Colonic mucosa (tissue), 4 donors: ENCODE data around the gene RAD51B. TPM values are rescaled to one million over a fixed set of nuclear protein-coding genes. Genes with fewer than 3 reads are reported as not detected.

Experiments
- DNase-seq: peaks from one replicate; pipeline ENCODE4 v3.0.0-alpha.2; 2020
- H3K27ac ChIP-seq: fragments of 200-600 bp; one replicate; pipeline ENCODE4 v1.8.0; 2021
- H3K27me3 ChIP-seq: fragments of 200-600 bp; one replicate; pipeline ENCODE4 v1.8.0; 2021
- H3K36me3 ChIP-seq: fragments of 200-600 bp; one replicate; pipeline ENCODE4 v1.8.0; 2021
- H3K4me1 ChIP-seq: fragments of 200-600 bp; one replicate; pipeline ENCODE4 v1.8.0; 2021; ENCODE audit warnings: mild to moderate bottlenecking
- H3K4me3 ChIP-seq: fragments of 200-600 bp; one replicate; pipeline ENCODE4 v1.8.0; 2021
- H3K9ac ChIP-seq, 2 donors: one replicate each; pipeline ENCODE4 v1.7.0; 2013; ENCODE audit warnings: control low read depth in 2 of 2, low read depth in 2 of 2, low read length in 2 of 2
- H3K9me3 ChIP-seq: fragments of 200-600 bp; one replicate; pipeline ENCODE4 v1.8.0; 2021
- intact Hi-C: fragments of 100-400 bp; cut with DNase I; formaldehyde crosslinking; loops from one replicate; pipeline ENCODE4 v1.14.1; 2022
- total RNA-seq, 2 donors: library from RNA; stranded (reverse); fragmentation: NEBNext Ultra II Directional in 1 of 2; extraction: Animal tissue kit (Norgen Biotek cat#: 25700) in 1 of 2; gene quantifications; one replicate each; pipeline ENCODE4 v1.2.1, GENCODE V29; 2021
- TF ChIP-seq, protein P1 (sequence below): fragments of 200-600 bp; IDR thresholded peaks from one replicate; pipeline ENCODE4 v1.8.0; 2022; ENCODE audit warnings: antibody characterized with exemption, mild to moderate bottlenecking
- donor health status: healthy.
- donor health status: DM: no; HTN: no; CAD: no.
- donor health status: DM: no; HTN: no; CAD: no.

Gene RAD51B
- total RNA-seq, 2 donors from 2014 or later = 12.7 to 22.0 TPM

DNA sequence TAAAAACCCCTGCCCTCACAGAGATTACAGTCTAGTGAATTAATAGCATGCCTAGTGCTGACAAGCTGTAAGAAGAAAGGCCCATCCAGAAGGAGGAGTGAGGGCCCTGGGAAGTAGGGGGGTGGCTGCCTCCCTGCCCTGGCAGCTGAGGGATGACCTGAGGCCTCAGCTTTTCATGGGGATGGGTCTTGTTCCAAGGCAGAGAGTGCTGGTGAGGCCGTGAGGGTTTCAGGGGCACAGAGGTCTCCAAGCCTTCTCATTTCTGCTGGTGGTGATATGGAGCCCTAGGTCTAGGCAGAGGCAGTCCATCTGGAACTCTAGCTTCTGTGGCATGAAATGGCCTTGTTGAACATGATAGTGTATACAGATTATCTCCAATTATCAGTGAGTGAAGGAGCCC, 858.9 kb downstream of the RAD51B start:
- intact Hi-C loops = no loop called here
- H3K27ac ChIP-seq = no peak overlapping the region

DNA sequence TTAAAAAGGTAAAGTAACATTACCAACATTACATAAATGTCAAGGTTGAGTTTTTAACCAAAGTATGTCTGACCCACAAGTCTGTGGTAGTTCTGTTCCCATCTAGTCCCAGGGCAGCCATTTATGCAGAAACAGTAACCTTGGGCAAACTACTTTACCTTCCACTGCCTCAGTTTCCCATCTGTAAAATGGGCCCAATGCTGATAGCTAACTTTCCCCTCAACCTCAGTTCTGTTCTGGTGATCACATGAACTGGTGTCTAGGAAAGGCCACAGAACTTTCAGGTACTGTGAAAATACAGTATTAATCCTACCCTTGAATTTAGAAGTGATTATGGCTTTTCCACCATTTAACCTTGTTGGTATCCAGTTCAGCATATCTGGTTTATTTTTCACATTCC, 859.7 kb downstream of the RAD51B start:
- Histone ChIP-seq H3K9me3 (no peaks in the 10 kb centered on the region), H3K36me3 (no peaks in the 10 kb centered on the region), H3K9ac (no peak overlapping the region), H3K4me1 (peaks cover 8% of the 10 kb centered on the region), H3K27ac (no peak overlapping the region), H3K27me3 (no peaks in the 10 kb centered on the region), H3K4me3 (no peak overlapping the region)
- intact Hi-C loops = no loop called here
- no peak for DNase-seq
- TF ChIP-seq, protein P1, sequence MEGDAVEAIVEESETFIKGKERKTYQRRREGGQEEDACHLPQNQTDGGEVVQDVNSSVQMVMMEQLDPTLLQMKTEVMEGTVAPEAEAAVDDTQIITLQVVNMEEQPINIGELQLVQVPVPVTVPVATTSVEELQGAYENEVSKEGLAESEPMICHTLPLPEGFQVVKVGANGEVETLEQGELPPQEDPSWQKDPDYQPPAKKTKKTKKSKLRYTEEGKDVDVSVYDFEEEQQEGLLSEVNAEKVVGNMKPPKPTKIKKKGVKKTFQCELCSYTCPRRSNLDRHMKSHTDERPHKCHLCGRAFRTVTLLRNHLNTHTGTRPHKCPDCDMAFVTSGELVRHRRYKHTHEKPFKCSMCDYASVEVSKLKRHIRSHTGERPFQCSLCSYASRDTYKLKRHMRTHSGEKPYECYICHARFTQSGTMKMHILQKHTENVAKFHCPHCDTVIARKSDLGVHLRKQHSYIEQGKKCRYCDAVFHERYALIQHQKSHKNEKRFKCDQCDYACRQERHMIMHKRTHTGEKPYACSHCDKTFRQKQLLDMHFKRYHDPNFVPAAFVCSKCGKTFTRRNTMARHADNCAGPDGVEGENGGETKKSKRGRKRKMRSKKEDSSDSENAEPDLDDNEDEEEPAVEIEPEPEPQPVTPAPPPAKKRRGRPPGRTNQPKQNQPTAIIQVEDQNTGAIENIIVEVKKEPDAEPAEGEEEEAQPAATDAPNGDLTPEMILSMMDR = no peak

More for the DNA sequence above, 858.9 kb downstream of the RAD51B start:
- no peaks in the 10 kb centered on the region for H3K27me3 ChIP-seq
- H3K4me3 ChIP-seq = no peak overlapping the region
- no peak for DNase-seq
- TF ChIP-seq, protein P1 = no peak
- no peak overlapping the region for H3K9ac ChIP-seq
- H3K36me3 ChIP-seq = no peaks in the 10 kb centered on the region
- H3K9me3 ChIP-seq = no peaks in the 10 kb centered on the region
- no peaks in the 10 kb centered on the region for H3K4me1 ChIP-seq

DNA sequence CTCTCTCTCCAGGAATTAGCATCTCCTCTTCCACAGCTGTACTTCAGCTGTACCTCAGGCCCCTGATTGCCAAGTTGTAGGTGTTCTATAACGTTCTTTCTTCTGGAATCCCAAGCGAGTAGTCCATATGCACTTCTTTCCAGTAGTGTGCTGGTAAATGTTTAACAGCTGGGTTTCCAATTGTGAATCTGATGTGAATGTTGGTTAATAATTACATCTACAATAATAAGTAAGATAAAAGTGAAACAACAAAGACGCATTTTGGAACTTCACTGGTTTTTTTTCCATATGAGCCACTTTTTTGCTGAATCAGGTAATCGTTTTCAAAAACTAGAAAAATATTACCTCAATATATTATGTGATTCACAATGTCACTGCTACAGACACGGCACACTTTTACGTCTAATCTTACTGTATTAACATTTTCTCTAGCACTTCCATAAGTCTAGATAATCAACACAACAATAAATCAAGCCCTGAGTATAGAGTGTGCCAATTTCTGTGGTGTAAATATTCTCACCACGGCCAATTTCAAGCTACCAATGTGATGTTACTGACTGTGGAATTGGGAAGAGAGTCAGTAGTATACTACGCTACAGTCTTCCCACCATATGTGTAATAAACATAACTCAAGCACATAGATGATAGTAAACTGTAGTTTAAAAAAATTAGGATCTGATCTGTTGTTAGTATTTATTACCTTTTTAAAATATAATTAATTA, 860.3 kb downstream of the RAD51B start:
- Histone ChIP-seq H3K27ac (no peak overlapping the region), H3K36me3 (no peaks in the 10 kb centered on the region), H3K4me3 (no peak overlapping the region), H3K9me3 (no peaks in the 10 kb centered on the region), H3K9ac (no peak overlapping the region), H3K4me1 (peaks cover 10% of the 10 kb centered on the region), H3K27me3 (no peaks in the 10 kb centered on the region)
- no peak for DNase-seq
- intact Hi-C loops = no loop called here
- TF ChIP-seq, protein P1 = no peak

DNA sequence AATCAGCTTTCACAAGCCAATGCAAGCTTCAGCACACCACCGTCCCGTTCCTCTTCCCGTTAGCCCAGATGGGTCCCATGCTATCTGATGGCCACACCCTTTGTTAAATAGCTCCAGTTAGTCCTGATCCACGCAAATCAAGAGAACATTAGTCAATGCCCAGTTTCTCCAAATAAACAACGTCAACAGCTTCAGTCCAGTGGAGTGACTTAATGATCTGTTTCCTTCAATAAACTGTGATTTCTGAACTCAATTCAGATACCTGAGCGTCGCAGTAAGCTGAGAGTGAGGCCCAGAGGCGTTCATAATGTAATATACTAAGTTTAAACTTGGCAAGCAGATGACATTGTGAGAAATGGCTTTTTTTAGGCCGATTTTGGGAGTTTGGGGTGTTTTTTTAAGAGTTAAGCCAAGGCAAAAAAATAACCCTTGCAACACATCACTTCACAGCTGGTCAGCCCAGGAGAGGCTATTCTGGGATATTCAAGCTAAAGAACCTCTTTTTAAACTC, 861.0 kb downstream of the RAD51B start:
- no peaks in the 10 kb centered on the region for H3K9me3 ChIP-seq
- H3K9ac ChIP-seq = peak overlapping the region in 1 of 2 donors; percentile 21
- peak overlapping the region; percentile 54 for H3K27ac ChIP-seq
- DNase-seq = no peak
- no peaks in the 10 kb centered on the region for H3K27me3 ChIP-seq
- intact Hi-C loops = no loop called here
- TF ChIP-seq, protein P1 = no peak
- peaks cover 10% of the 10 kb centered on the region for H3K4me1 ChIP-seq
- H3K36me3 ChIP-seq = no peaks in the 10 kb centered on the region
- H3K4me3 ChIP-seq = no peak overlapping the region

DNA sequence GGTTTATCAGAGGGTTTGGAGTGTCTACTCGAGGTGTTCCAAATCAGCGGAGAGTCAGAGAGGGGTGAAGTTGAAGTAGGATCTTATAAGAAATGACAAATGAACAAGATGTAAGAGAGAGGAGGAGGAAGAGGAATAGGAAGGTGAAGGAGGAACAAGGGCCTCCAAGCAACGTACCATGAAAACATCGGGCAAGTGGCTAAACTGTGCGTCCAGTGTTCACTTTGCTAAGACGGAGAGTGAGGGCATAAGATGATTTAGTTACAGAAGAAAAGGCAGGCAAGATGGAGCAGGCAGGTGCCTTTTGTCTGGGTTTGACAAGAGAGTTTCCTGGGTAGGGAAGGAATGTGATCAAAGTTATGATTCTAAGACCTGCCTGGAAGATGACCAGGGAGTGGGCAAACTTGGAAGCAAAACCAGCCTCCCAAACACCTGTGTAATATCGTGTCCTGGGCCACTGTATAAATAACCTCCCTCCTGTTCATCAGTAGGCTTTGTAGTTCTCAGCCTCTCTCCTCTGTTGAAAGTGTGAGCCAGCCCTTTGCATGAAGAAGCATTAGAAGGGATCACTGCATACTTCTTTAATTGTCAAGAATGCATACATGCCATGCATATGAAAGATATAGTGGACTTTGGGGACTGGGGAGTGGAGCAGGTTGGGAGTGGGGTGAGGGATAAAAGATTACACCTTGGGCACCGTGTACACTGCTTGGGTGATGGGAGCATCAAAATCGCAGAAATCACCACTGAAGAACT, 861.9 kb downstream of the RAD51B start:
- H3K9ac ChIP-seq = peak overlapping the region in 1 of 2 donors; percentile 21
- H3K4me1 ChIP-seq = peaks cover 10% of the 10 kb centered on the region
- TF ChIP-seq, protein P1 = no peak
- H3K27me3 ChIP-seq = no peaks in the 10 kb centered on the region
- H3K9me3 ChIP-seq = no peaks in the 10 kb centered on the region
- H3K27ac ChIP-seq = peak overlapping the region; percentile 54
- no peak overlapping the region for H3K4me3 ChIP-seq
- no peak for DNase-seq
- H3K36me3 ChIP-seq = no peaks in the 10 kb centered on the region
- intact Hi-C loops = no loop called here
